A673 (cell line): Measurements from ENCODE around the gene LHPP.

Experiments
- EZH2 ChIP-seq: fragments of 200-600 bp; sonication (generic); IDR thresholded peaks from 2 replicates; pipeline ENCODE4 v1.6.1; 2017; ENCODE audit warnings: borderline replicate concordance, low read depth, mild to moderate bottlenecking, mixed read lengths, antibody characterized with exemption, low read length; ENCODE audit not compliant: poor library complexity, severe bottlenecking
- TF ChIP-seq, protein P1 (sequence below): fragments of 300-800, 200-600 bp; sonication (generic); conservative IDR thresholded peaks from 2 replicates; pipeline ENCODE4 v1.5.1; 2017; ENCODE audit warnings: low read depth, mild to moderate bottlenecking, antibody characterized with exemption, low read length, moderate library complexity, mixed read lengths

- TF ChIP-seq, protein P1, sequence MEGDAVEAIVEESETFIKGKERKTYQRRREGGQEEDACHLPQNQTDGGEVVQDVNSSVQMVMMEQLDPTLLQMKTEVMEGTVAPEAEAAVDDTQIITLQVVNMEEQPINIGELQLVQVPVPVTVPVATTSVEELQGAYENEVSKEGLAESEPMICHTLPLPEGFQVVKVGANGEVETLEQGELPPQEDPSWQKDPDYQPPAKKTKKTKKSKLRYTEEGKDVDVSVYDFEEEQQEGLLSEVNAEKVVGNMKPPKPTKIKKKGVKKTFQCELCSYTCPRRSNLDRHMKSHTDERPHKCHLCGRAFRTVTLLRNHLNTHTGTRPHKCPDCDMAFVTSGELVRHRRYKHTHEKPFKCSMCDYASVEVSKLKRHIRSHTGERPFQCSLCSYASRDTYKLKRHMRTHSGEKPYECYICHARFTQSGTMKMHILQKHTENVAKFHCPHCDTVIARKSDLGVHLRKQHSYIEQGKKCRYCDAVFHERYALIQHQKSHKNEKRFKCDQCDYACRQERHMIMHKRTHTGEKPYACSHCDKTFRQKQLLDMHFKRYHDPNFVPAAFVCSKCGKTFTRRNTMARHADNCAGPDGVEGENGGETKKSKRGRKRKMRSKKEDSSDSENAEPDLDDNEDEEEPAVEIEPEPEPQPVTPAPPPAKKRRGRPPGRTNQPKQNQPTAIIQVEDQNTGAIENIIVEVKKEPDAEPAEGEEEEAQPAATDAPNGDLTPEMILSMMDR, result no peak
- no peak for TF ChIP-seq EZH2
Observed at GRCh38 chr10:124616040-124616835, 154.6 kb downstream of the LHPP start.
